ENCODE data around the gene CNGB1. TPM values are rescaled to one million over a fixed set of nuclear protein-coding genes. Genes with fewer than 3 reads are reported as not detected.

Gene CNGB1
- total RNA-seq, result 0.38 TPM in 1 of 2 replicates, not detected in the other

GRCh38 chr16:57970970-57971369 lies at the start of gene CNGB1:
TSS of gene CNGB1 (minus strand) at chr16:57971128. CDS start at chr16:57967286, 3,842 bp downstream.

GRCh38 chr16:58000706-58001676 lies 30.1 kb upstream of the CNGB1 start, which contains the start of gene USB1:
TSS of gene USB1 (plus strand) at chr16:58001407. CDS start at chr16:58001484, 77 bp downstream.

GRCh38 chr16:57999971-58000705 lies 29.2 kb upstream of the CNGB1 start, which contains the start of gene ZNF319:
TSS of gene ZNF319 (minus strand) at chr16:58000672. CDS start at chr16:57998265, 2,407 bp downstream.

Other genes starting within 250 kb of the CNGB1 start
- 44.2 and 45.8 TPM in 2 replicates for gene KATNB1, start 235.4 kb downstream of the CNGB1 start, total RNA-seq
- 75.0 and 102 TPM in 2 replicates for gene KIFC3, start 168.6 kb downstream of the CNGB1 start, total RNA-seq
- 7.2 and 11.7 TPM in 2 replicates for gene ZNF319, start 29.5 kb upstream of the CNGB1 start, total RNA-seq
- gene USB1, start 30.3 kb upstream of the CNGB1 start, total RNA-seq, result 48.4 and 66.8 TPM in 2 replicates
- 13.9 and 51.8 TPM in 2 replicates for gene MMP15, start 54.6 kb upstream of the CNGB1 start, total RNA-seq
- 57.3 and 78.4 TPM in 2 replicates for gene CFAP20, start 158.3 kb upstream of the CNGB1 start, total RNA-seq
- gene CSNK2A2, start 227.0 kb upstream of the CNGB1 start, total RNA-seq, result 28.4 and 40.2 TPM in 2 replicates